GM21526 (cell line): Measurements from ENCODE around the gene TBC1D3B.
"Not testable (repeated sequence)": the region's sequence is repeated elsewhere in the genome, so short reads cannot be mapped to it uniquely, and the experiment has no call there.

ENCODE experiments used
- ATAC-seq: cut with Tn5 transposase; IDR thresholded peaks from one replicate; pipeline ENCODE4 v1.9.1; 2021; ENCODE audit warnings: moderate library complexity; ENCODE audit not compliant: unreplicated experiment, low FRiP score

Gene TBC1D3B

DNA sequence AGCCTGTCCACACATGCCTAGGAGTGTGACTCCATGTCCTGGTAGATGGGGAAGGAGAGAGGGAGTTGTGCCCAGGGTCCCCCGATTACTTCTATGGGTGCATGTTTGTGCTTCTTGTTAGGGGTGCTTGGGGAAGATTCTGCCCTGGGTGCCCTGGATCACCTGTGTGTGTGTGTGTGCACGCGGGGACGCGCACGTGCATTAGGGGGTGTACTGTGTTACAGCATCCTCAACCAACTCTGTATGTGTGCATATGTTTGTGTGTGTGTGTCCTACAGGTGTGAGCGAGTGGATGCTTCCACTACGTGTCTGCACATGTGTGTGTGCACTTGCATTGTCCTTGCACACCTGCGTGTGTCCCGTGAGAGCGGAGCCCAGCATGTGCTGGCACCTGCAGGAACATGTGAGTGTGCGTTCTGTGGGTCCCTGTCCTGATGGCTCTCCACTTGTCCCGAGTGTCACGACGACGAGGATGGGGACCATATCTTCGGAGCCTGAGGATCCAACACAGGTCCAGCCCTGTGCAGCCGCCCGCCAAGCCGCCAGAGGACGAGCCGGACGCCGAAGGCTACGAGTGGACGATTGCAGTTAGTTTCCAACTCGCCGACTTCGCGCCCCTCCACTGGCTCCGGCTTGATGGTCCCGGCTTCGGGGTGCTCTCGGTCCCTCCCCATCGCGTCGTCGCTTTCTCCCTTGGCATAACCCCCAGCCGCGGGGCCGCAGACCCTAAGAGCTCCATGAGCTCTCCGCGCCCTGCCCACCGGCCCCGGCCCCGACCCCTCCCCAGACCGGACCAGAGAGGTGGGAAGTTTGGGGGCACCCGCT, 6.0 kb upstream of the TBC1D3B start:
- ATAC-seq, result no peak

DNA sequence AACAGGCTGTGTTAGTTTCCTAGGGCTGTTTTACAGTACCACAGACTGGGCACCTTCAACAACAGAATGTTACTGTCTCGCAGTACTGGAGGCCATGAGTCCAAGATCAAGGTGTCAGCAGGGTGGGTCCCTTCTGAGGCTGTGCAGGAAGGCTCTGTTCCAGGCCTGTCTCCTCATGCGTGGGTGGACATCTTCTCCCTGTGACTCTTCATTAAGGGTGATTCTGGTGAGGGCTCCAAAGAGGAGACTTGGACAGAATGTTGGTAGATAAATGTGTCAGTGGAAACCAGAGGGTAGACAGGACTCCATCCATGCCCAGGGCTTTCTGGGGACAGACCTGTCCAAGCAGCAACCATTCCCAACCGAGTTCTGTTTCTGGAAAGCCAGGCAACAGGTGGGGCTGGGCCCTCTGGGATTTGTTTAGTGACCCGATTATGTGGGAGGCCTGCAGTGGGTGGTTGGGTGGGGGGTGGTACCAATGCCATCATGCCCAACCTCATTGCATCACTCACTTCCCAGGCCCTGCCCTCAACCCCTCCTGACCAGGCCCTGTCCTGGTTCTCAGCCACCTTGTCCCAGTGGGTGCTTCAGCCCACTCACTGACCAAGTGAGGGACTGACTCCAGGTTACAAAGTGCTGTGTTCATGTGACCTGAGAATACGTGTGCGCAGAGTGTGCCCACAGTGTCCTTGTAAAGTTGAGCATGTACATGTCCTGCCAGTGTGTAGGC, 5.2 kb upstream of the TBC1D3B start:
- not testable (repeated sequence) for ATAC-seq

DNA sequence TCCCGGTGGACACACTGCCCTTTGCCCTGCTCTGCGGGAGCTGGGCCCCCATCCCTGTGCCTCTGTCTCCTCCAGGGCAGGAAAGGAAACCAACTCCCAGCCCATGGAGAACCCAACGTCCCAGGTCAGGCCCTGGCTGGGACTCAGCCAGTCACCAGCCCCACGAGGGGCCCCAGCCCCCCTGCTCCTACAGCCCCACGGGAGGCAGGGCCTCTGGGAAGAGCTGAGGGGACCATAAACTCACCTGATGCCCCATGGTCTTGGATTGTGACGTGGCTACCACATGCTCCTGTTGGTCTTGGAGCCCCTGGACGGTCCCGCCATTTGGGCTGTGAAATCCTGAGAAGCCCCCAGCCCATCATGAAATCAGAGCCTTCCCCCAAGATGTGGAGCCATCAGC, 7.6 kb downstream of the TBC1D3B start:
- not testable (repeated sequence) for ATAC-seq

GRCh38 chr17:36153895-36154610, 22.4 kb downstream of the TBC1D3B start:
- no peak for ATAC-seq

- no peak for ATAC-seq
These were observed 23.8 kb downstream of the TBC1D3B start for GRCh38 chr17:36152639-36153120.

GRCh38 chr17:36151891-36152638, 24.4 kb downstream of the TBC1D3B start:
- ATAC-seq, result no peak

- no peak for ATAC-seq
These were observed 27.1 kb downstream of the TBC1D3B start for GRCh38 chr17:36149296-36149820.

DNA sequence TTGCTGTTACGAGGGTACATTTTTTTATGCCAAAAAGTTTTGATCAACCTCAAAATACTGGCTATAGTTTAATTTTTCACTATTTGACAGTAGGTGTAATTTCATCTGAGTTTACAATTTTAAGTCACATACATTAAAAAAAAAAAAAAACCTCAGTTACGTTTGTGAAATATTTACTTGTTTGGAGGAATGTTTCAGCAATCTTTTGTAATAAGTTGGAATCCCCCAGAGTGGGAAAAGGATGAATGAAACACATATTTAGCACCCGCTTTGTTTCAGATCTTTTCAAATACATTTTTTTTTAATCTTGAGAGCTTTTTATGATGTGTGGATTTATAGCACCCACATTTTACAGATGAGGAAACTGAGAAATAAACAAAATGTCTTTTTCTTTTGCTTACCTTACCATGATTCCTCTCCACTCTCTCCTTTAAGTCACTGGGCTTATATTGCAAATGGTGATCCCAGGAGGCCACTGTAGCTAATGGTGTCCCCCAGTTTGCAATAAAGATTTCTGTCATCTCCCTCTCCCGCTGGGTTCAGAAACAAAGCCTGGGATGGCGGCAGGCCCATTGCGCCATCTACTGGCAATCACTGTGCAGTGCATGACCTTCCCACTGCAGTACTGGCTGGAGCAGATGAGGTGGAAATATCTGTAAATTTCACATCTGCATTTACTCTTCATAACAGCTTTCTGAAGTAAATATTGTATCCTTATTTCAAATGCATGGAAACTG, 27.7 kb downstream of the TBC1D3B start:
- no peak for ATAC-seq

- ATAC-seq, result no peak
These were observed 28.8 kb downstream of the TBC1D3B start for GRCh38 chr17:36147601-36148000.

DNA sequence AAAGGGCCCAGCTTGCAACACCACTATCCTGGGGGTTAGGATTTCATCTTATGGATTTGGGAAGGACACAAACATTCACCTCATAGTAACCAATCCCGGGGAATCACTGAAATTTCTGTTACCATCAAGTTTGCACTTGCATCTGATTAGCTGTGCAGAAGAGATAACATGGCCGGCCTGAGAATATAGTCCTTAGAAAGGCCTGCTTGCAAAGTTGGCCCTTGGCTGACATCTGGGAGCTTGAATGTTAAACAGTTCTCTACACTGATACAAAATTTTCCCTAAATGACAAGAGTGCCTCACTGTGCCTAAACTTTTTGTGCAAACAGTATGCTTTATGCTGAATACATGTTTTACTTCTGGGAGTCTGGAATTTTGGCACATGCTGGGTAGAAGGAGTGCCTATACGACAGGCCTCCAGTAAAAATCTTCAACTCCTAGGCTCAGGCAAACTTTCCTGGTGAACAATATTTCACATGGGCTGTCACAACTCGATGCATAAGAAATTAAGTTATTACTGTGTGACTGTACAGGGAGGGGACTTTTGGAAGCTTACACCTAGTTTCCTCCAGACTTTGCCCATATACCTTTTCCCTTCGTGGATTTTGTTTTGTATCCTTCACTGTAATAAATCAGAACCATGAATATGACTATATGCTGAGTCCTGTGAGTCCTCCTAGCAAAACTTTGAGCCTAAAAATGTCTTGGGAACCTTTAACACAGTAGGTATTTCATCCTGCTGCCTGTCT, 31.3 kb downstream of the TBC1D3B start:
- ATAC-seq, result no peak

GRCh38 chr17:36144014-36144413, 32.4 kb downstream of the TBC1D3B start:
- ATAC-seq, result no peak

GRCh38 chr17:36142806-36143205, 33.6 kb downstream of the TBC1D3B start:
- ATAC-seq, result no peak

DNA sequence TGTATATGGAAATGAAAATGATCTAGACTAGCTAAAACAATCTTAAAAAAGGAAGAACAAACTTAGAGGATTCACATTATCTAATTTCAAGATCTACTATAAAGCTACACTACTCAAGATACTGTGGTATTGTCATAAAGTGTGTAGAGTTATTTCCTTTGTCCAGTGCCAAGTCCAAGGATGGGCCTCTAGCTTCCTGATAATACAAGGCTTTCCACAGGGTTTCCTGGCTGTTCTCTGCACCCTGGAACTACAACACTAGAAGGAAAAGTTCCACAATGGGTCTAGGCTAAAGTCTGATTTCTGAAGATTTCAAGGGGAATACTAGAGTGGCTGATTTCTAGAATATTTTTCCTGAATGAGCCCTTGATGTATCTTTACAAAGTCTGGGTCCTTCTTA, 34.2 kb downstream of the TBC1D3B start:
- ATAC-seq, result no peak

DNA sequence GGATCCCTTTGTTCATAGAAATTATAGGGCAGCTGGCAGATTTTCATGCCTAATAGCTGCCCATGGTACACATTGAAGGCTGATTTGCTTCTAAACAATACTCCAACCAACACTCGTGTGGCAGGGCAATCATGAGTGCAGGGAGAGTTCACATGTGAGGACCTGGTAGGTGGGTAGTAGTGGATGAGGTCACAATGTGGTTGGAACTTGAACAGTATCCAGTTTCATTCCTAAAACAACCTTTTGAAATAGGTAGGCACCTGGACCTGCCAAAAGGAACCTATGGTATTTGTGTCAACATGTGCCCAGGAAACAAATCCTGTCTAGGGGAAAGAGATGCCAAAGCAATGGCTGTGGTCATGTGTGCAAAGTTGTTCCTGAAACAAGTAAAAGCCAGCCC, 40.0 kb downstream of the TBC1D3B start:
- ATAC-seq, result no peak

- no peak for ATAC-seq
These were observed 40.4 kb downstream of the TBC1D3B start for GRCh38 chr17:36136036-36136435.

DNA sequence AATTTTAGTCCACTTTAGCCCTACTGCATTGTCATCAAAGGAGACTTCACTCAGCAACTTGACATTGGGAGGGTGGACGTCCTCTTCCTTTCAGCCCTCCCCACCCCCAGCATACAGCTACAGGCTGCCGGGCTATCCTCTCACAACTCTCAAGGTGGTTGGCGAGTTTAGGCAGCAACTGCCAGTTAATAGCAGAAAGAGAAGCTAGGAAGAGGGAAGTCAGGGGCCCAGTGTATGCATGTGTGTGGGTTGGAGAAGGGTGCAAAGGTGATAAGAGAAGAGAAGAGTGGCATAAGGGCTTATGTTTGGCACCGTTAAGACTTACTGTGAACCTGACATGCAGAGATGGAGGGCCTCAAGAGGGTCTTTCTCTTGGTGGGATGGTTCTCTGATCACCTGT, 41.0 kb downstream of the TBC1D3B start:
- ATAC-seq, result no peak

GRCh38 chr17:36133602-36134236, 42.7 kb downstream of the TBC1D3B start:
- no peak for ATAC-seq

DNA sequence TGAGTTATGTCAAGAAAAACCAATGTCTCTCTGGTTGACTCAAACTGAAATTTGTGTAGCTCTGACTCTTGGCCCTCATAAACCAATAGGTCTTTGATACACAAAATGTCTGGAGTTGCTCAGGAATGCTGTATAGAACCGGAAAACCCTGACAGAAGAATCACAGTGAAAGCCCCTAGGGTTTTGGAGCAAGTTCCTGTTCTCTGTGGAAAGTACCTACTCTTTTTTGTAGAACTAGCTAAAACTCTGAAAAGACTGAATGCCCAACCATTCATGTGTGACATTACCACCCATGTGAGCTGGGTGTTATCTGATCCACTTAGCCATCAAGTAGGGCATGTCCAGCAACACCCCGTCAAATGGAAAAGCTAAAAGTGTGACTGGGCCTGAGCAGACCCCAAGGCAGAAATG, 44.0 kb downstream of the TBC1D3B start:
- ATAC-seq, result no peak
